HG02943 (cell line): ENCODE measurements around the gene SPINDOC.
"Not testable (repeated sequence)": the region's sequence is repeated elsewhere in the genome, so short reads cannot be mapped to it uniquely, and the experiment has no call there.

Experiments used
- ATAC-seq: cut with Tn5 transposase; IDR thresholded peaks from one replicate; pipeline ENCODE4 v1.9.1; 2021; ENCODE audit warnings: mild to moderate bottlenecking, low read depth, moderate library complexity; ENCODE audit not compliant: unreplicated experiment

Gene SPINDOC

GRCh38 chr11:63849691-63850090 is 36.4 kb downstream of the SPINDOC start:
- ATAC-seq, result no peak

GRCh38 chr11:63850920-63851319 is 37.7 kb downstream of the SPINDOC start:
- ATAC-seq, result no peak

- no peak for ATAC-seq
Measured at GRCh38 chr11:63851364-63851763, 38.1 kb downstream of the SPINDOC start.

GRCh38 chr11:63853476-63853875 is 40.2 kb downstream of the SPINDOC start:
- ATAC-seq, result no peak

GRCh38 chr11:63854696-63855095 is 41.4 kb downstream of the SPINDOC start:
- ATAC-seq, result no peak

GRCh38 chr11:63855975-63856374 is 42.7 kb downstream of the SPINDOC start:
- ATAC-seq, result no peak

- no peak for ATAC-seq
Measured at GRCh38 chr11:63858628-63859550, 45.6 kb downstream of the SPINDOC start.

- ATAC-seq, result no peak
Measured at GRCh38 chr11:63862923-63863322, 49.7 kb downstream of the SPINDOC start.

- ATAC-seq, result not testable (repeated sequence)
Measured at GRCh38 chr11:63863620-63864019, 50.4 kb downstream of the SPINDOC start.

- no peak for ATAC-seq
Measured at GRCh38 chr11:63866211-63866610, 53.0 kb downstream of the SPINDOC start.

- ATAC-seq, result no peak
Measured at GRCh38 chr11:63867511-63867910, 54.3 kb downstream of the SPINDOC start.

- ATAC-seq, result no peak
Measured at GRCh38 chr11:63868399-63869064, 55.3 kb downstream of the SPINDOC start.

GRCh38 chr11:63869171-63869591 is 55.9 kb downstream of the SPINDOC start:
- no peak for ATAC-seq

GRCh38 chr11:63869683-63870082 is 56.4 kb downstream of the SPINDOC start:
- ATAC-seq, result no peak

- no peak for ATAC-seq
Measured at GRCh38 chr11:63870351-63871140, 57.3 kb downstream of the SPINDOC start.

GRCh38 chr11:63871962-63872799 is 58.9 kb downstream of the SPINDOC start:
- peak; percentile 79 for ATAC-seq

- ATAC-seq, result no peak
Measured at GRCh38 chr11:63872800-63873197, 59.5 kb downstream of the SPINDOC start.

- no peak for ATAC-seq
Measured at GRCh38 chr11:63873311-63873710, 60.1 kb downstream of the SPINDOC start.

- no peak for ATAC-seq
Measured at GRCh38 chr11:63874511-63874910, 61.3 kb downstream of the SPINDOC start.

- no peak for ATAC-seq
Measured at GRCh38 chr11:63875506-63876065, 62.3 kb downstream of the SPINDOC start.
